Stimulated activated CD4-positive, alpha-beta T cell treated with anti-CD3 and anti-CD28 coated beads, Interleukin-1b, Interleukin-23, amount 100 ng/mL, for 24 hours (primary cell): ENCODE results near the gene BCKDHA.
"Not testable (repeated sequence)": the region's sequence is repeated elsewhere in the genome, so short reads cannot be mapped to it uniquely, and the experiment has no call there.

Experiments
- DNase-seq, 4 experiments: peaks; one replicate each; pipeline ENCODE4 v3.0.0-alpha.2; 2020; ENCODE audit warnings: low read depth in 4 of 4, low spot score in 1 of 4

BCKDHA gene

GRCh38 chr19:41442473-41443355 lies 45.1 kb downstream of the BCKDHA start, which contains the start of gene ERICH4:
TSS of gene ERICH4 (plus strand) at chr19:41443156. CDS start at chr19:41443170, 14 bp downstream.
- DNase-seq = no peak

- no peak for DNase-seq
These were observed 46.3 kb downstream of the BCKDHA start for GRCh38 chr19:41443813-41444455.

- no peak for DNase-seq
These were observed 48.0 kb downstream of the BCKDHA start for GRCh38 chr19:41445575-41445974.

- no peak for DNase-seq
These were observed 50.2 kb downstream of the BCKDHA start for GRCh38 chr19:41447732-41448332.

- DNase-seq = peak; percentile 42 to 53 (median 50)
These were observed 51.7 kb downstream of the BCKDHA start for GRCh38 chr19:41449079-41449864.

- DNase-seq = no peak
These were observed 52.2 kb downstream of the BCKDHA start for GRCh38 chr19:41449865-41450178.

- no peak for DNase-seq
These were observed 55.1 kb downstream of the BCKDHA start for GRCh38 chr19:41452584-41453275.

- DNase-seq = no peak
These were observed 58.3 kb downstream of the BCKDHA start for GRCh38 chr19:41455936-41456335.

GRCh38 chr19:41456342-41456918 lies 58.8 kb downstream of the BCKDHA start:
- DNase-seq = no peak

- DNase-seq = no peak
These were observed 59.6 kb downstream of the BCKDHA start for GRCh38 chr19:41457241-41457640.

- DNase-seq = no peak
These were observed 64.9 kb downstream of the BCKDHA start for GRCh38 chr19:41462497-41462896.

GRCh38 chr19:41463257-41464256 lies 65.9 kb downstream of the BCKDHA start:
- DNase-seq = not testable (repeated sequence)
